Muscle of back (tissue), 11 donors: Measurements from ENCODE around the gene RASGRF2. TPM values are rescaled to one million over a fixed set of nuclear protein-coding genes. Genes with fewer than 3 reads are reported as not detected.

Experiments
- DNase-seq, 3 donors: peaks; one replicate each; pipeline versions ENCODE4 v3.0.0 to v3.0.0-alpha.2; 2013
- polyA plus RNA-seq, 10 donors: library from polyadenylated mRNA; unstranded; fragments of 120-200 nt; gene quantifications; one replicate each; pipeline ENCODE4 v1.2.1, GENCODE V29; 2013; ENCODE audit not compliant: insufficient read length in 10 of 10

The RASGRF2 gene
- polyA plus RNA-seq, 10 donors: 0.35 to 3.4 (median 0.85) TPM

GRCh38 chr5:80955082-80955590 is 5.0 kb upstream of the RASGRF2 start:
- no peak for DNase-seq

- DNase-seq: no peak
These were observed 3.9 kb upstream of the RASGRF2 start for GRCh38 chr5:80956272-80956671.

- DNase-seq: peak in 1 of 3 donors; percentile 26
These were observed 3.0 kb upstream of the RASGRF2 start for GRCh38 chr5:80957031-80957761.

GRCh38 chr5:80958616-80959015 is 1.5 kb upstream of the RASGRF2 start:
- no peak for DNase-seq

GRCh38 chr5:80959138-80959537 is 1.0 kb upstream of the RASGRF2 start:
- DNase-seq: peak in 1 of 3 donors; percentile 5

- peak in 1 of 3 donors; percentile 53 for DNase-seq
These were observed 590 bp downstream of the RASGRF2 start for GRCh38 chr5:80960531-80961375.

- DNase-seq: peak in 1 of 3 donors; percentile 22
These were observed 1.5 kb downstream of the RASGRF2 start for GRCh38 chr5:80961376-80962281.

GRCh38 chr5:80962630-80963520 is 2.7 kb downstream of the RASGRF2 start:
- peak in 1 of 3 donors; percentile 11 for DNase-seq

GRCh38 chr5:80963521-80963895 is 3.3 kb downstream of the RASGRF2 start:
- DNase-seq: peak in 1 of 3 donors; percentile 9

- DNase-seq: peak in 1 of 3 donors; percentile 8
These were observed 3.9 kb downstream of the RASGRF2 start for GRCh38 chr5:80963966-80964481.

GRCh38 chr5:80964491-80964890 is 4.3 kb downstream of the RASGRF2 start:
- DNase-seq: no peak

GRCh38 chr5:80964919-80965318 is 4.8 kb downstream of the RASGRF2 start:
- DNase-seq: no peak

- peak in 2 of 3 donors; percentile 38 to 65 for DNase-seq
These were observed 7.5 kb downstream of the RASGRF2 start for GRCh38 chr5:80967500-80968181.

- DNase-seq: no peak
These were observed 12.9 kb downstream of the RASGRF2 start for GRCh38 chr5:80973027-80973426.

GRCh38 chr5:80975065-80975464 is 14.9 kb downstream of the RASGRF2 start:
- peak in 1 of 3 donors; percentile 23 for DNase-seq

- no peak for DNase-seq
These were observed 16.8 kb downstream of the RASGRF2 start for GRCh38 chr5:80976985-80977384.

- no peak for DNase-seq
These were observed 17.6 kb downstream of the RASGRF2 start for GRCh38 chr5:80977764-80978163.

- DNase-seq: no peak
These were observed 18.7 kb downstream of the RASGRF2 start for GRCh38 chr5:80978772-80979317.

GRCh38 chr5:80982093-80982492 is 21.9 kb downstream of the RASGRF2 start:
- DNase-seq: no peak
